GM21786 (cell line): Measurements from ENCODE around the gene ZFAND2B.

Source experiments
- ATAC-seq: cut with Tn5 transposase; IDR thresholded peaks from one replicate; pipeline ENCODE4 v1.9.1; 2021; ENCODE audit not compliant: unreplicated experiment

Gene ZFAND2B

GRCh38 chr2:219220652-219221402, 14.2 kb downstream of the ZFAND2B start:
- ATAC-seq, result no peak

- no peak for ATAC-seq
Measured at GRCh38 chr2:219221957-219222518, 15.5 kb downstream of the ZFAND2B start.

DNA sequence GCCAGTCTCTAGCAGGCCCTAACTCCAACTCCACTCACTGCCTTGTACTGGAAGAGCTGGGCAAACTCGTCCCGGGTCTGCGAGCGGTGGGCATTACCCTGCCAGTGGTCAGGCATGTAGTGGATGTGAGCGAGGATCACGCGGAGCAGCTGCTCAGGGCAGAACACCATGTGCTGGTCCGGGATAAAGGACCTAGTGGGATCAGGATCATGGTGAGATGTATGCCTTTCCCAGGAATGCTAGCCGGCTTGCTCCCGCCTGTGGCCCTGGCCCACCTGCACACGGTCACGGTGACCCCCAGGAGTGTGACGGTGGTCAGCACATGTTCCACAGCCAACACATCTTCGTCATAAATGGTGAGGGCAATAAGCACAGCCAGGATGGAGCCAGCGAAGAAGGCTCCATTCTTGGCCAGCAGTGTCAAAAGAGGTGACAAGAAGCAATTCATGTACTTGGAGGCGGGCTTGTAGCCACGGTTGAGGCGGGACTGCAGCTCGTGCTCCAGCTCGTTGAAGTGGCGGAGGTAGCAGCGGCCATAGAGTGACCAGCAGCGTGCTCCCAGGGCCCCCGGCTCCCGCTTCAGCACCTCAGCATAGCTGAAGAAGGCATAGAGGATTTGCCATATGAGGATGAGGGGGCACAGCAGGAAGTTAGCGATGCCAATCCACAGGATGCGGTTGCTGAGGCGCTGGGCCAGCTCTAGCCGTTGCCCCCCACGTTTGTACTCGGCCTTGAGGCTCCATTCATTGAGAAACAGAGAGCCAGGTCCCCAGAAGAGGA, 17.4 kb downstream of the ZFAND2B start:
- ATAC-seq, result no peak

DNA sequence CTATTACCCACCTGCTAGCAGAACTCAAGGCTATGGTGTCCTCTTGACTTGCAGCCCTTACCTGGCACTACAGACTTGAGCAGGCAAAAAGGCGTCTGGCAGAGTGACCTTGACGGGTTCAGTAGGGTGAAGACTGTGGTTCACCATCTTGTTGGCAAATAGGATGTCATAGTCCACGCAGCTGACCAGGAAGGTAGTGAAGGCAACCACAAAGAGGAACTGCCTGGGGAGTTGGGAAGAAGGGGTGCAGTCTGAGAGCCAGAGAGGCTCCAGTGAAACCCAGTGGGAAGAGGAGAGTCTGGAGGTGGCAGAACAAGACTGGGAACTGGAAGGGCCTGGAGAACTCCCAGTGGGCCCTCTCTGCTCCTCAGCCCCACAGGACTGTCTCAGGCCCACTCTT, 18.8 kb downstream of the ZFAND2B start:
- no peak for ATAC-seq

- ATAC-seq, result no peak
Measured at GRCh38 chr2:219228041-219228910, 21.7 kb downstream of the ZFAND2B start.

DNA sequence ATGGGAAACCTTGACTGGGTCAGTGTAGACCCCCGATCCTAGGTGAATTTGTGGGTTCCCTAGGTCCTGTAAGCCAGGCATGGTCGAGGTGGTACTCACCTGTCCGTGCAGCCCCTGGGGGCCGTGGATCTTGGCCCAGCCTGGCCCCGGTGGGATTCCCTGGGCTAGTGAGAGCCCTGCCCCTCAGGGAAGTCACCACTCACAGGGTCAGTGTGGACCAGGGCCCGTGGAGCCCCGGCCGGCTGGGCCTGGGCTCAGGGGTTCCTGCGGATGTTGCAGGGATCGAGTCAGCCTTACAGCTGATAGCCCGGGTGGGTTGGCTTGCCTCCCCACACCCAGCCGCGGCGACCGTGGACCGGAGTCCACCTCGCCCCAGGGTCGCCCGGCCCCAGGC, 22.3 kb downstream of the ZFAND2B start:
- ATAC-seq, result peak; percentile 7

DNA sequence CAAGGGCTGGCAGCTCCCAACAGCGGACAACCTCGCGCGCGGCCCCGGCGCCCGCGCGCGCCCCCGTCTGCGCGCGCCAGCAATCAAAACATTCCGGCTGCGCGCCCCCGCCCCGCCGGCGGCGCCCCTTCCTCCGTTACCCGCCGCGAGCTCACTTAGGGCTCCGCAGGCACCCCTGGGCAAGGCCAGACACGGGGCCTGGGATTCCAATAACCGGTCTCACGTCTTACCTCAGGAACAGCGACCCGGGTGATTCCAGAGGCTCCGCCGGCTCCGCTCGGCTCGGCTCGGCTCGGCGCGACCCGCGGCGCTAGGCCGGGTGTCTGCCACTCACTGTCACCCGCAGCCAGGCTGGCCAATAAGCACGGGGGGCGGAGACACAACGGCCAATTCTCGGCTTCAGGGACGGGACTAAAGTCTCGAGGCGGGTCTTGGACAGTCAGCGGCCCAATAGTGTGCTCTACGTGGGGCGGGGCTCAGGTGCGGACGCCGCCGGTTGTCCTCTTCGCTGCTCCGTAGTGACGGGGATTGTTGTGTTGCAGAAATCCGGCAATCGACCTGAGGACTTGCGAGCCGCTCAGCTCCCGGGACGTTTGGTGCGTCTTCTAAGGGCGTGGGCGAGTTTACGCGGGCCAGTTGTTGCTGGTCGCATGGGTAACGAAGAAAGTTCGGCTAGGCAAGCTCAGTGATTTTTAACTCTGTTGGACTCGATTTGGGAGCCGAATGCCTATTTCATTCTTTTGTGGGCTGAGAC, 22.9 kb downstream of the ZFAND2B start, which contains the start of the genes ANKZF1 and ATG9A:
TSS of gene ANKZF1 (plus strand) at position 502 of the 754 bp plus-strand sequence. CDS start 452 bp downstream, outside the sequence.
TSS of gene ATG9A (minus strand) at position 332 of the 754 bp plus-strand sequence. CDS start 1,612 bp downstream, outside the sequence.
- ATAC-seq, result peak; percentile 98

- ATAC-seq, result no peak
Measured at GRCh38 chr2:219230059-219230540, 23.5 kb downstream of the ZFAND2B start.

DNA sequence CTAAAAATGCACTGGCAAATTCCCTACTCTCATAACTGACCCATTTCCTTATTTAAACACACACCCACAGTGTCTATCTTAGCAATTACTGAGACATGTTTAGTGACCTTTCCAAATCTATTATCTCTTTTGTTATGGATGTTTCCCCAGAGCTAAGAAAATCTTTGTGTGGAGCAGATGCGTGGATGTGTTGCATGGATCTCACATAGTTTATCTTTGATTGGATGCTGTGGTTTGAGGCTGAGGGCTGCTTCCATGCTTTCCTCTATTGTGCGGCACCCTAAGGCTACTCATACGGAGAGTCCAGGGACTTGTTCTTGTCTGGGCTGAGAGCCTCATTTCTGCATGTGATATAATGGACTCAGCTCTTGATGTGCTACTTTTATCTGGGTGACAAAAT, 27.7 kb downstream of the ZFAND2B start:
- no peak for ATAC-seq

- no peak for ATAC-seq
Measured at GRCh38 chr2:219243291-219243761, 36.7 kb downstream of the ZFAND2B start.

DNA sequence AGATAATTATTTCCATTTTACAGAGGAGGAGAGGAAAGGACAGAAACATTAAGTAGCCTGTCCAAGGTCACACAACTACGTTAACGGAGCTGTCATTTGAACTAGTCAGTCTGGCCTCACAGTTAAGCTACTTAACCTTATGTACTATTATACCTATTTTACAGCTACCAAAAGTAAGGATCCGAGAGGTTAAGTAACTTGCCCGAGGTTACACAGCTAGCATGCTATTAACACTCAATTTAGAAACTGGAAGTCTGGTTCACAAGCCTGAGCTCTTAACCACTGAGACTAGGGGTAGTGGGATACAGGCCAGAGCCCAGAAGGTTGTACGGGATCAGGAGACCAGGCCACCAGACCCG, 38.2 kb downstream of the ZFAND2B start:
- no peak for ATAC-seq

DNA sequence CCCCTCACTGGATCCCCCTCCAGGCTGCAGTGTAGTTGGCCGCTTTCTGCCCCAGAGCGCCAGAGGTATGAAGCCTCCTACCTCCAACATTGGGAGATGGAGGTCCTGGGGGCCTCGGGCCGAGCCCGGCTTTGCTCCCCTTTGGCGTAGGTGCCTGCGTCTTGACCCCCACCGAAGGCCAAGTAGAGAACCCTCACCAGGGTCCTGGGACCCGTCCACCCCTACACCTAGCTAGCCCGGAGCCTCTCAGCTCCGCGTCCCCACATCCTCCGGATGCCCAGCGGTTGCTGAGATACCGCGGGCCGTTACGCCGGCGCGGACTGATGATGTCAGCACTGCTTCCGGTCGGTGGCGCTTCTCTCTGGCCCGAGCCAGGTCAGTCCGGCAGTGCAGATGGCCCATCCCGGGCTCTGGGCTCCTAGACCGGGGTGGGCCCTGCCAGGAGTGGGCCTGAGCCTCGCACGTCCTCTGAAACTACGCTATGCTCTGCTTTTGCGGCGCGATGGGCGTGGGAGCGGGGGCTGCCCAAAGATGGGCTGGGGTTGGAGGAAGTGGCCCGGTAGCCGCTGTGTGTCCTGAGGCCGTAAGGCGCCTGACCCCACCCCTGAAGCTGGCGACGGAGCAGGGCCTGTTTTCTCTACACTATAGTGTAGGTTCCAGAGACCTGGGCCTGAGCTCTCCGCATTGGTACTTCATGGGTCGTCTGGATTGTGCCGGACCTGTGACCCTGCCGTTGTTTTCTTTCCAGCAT, 38.7 kb downstream of the ZFAND2B start, which contains the start of the genes GLB1L and STK16:
TSS of gene GLB1L (minus strand) at position 297 of the 751 bp plus-strand sequence. CDS start 1,871 bp downstream, outside the sequence.
TSS of gene STK16 (plus strand) at position 332 of the 751 bp plus-strand sequence. CDS start 521 bp downstream, outside the sequence.
- peak; percentile 55 for ATAC-seq

GRCh38 chr2:219245899-219246230, 39.3 kb downstream of the ZFAND2B start:
- ATAC-seq, result no peak

GRCh38 chr2:219246559-219246958, 40.0 kb downstream of the ZFAND2B start:
- ATAC-seq, result no peak

GRCh38 chr2:219247678-219248642, 41.4 kb downstream of the ZFAND2B start:
- peak; percentile 26 for ATAC-seq

DNA sequence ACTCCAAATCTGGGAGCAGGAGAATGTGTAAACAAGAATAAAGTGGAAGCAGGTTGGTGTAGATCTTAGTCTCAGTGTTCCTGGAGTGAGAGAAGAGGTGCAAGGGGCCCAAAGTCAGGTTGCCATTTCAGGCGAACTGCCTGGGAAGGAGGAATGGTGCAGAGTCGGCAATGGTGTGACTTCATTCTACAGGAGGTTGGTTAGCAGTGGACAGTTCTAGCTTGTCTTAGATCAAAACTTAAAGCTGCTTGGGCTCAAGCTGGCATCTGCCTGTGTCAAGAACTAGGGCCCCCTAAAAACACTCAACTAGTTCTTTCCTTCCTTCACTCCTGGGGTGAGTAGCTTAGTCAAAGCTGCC, 42.2 kb downstream of the ZFAND2B start:
- ATAC-seq, result no peak

GRCh38 chr2:219249203-219249980, 42.8 kb downstream of the ZFAND2B start:
- ATAC-seq, result peak; percentile 47
